HEK293 (cell line): ENCODE results near the gene CYP24A1.
A peak's percentile ranks its signal among the peaks of the same experiment; 100 is the strongest.

Experiments
- CTCF ChIA-PET: fragments of 350-600 bp; formaldehyde crosslinking; extraction: SDS; loops from one replicate; lab custom pipeline; 2021; ENCODE audit warnings: antibody characterized with exemption; lab: Yijun Ruan, JAX
- POLR2A ChIA-PET: fragments of 300-600 bp; formaldehyde crosslinking; extraction: SDS; loops from one replicate; lab custom pipeline; 2020; ENCODE audit warnings: antibody characterized with exemption, inconsistent platforms; lab: Yijun Ruan, JAX
- H3K27ac ChIP-seq: fragments of 200-500 bp; sonication (Bioruptor generic); 2 replicates; pipeline ENCODE4 v1.5.1; 2014; ENCODE audit warnings: low read depth, low read length, control low read depth, inconsistent platforms; ENCODE audit errors: extremely low read depth
- H3K36me3 ChIP-seq, 2 experiments: fragments of 200-500 bp in 1 of 2; sonication (Bioruptor generic) in 1 of 2; 1 replicate in 1 of 2; 2 replicates in 1 of 2; pipeline ENCODE4 v1.5.1; 2014 to 2017; ENCODE audit warnings: inconsistent platforms in 2 of 2, low read length in 2 of 2; ENCODE audit not compliant: control insufficient read depth in 2 of 2, insufficient read depth in 1 of 2
- H3K4me1 ChIP-seq: fragments of 200-500 bp; sonication (Bioruptor generic); 2 replicates; pipeline ENCODE4 v1.5.1; 2014; ENCODE audit warnings: mild to moderate bottlenecking, low read length, inconsistent platforms; ENCODE audit not compliant: control insufficient read depth, insufficient read depth
- H3K4me3 ChIP-seq: 2 replicates; pipeline ENCODE4 v1.5.1; 2011; ENCODE audit warnings: low read depth, mild to moderate bottlenecking, control low read depth, low read length, moderate library complexity
- H3K9me3 ChIP-seq: fragments of 200-500 bp; sonication (Bioruptor generic); 2 replicates; pipeline ENCODE4 v1.5.1; 2014; ENCODE audit warnings: low read depth, low read length, inconsistent platforms; ENCODE audit not compliant: control insufficient read depth, insufficient read depth
- CTCF ChIP-seq: fragments of 450-650 bp; formaldehyde crosslinking; IDR thresholded peaks from 2 replicates; pipeline ENCODE4 v1.5.1; 2016; ENCODE audit warnings: missing biosample characterization, missing genetic modification characterization
- GLIS1 ChIP-seq: fragments of 450-650 bp; formaldehyde crosslinking; IDR thresholded peaks from 2 replicates; pipeline ENCODE4 v1.5.1; 2016; ENCODE audit warnings: missing biosample characterization, missing genetic modification characterization
- GLIS2 ChIP-seq: fragments of 450-650 bp; formaldehyde crosslinking; IDR thresholded peaks from 2 replicates; pipeline ENCODE4 v1.5.1; 2016; ENCODE audit warnings: missing biosample characterization, missing genetic modification characterization
- HIC1 ChIP-seq: fragments of 450-650 bp; formaldehyde crosslinking; IDR thresholded peaks from 2 replicates; pipeline ENCODE4 v1.5.1; 2016; ENCODE audit warnings: missing biosample characterization, missing genetic modification characterization
- SP2 ChIP-seq: fragments of 450-650 bp; formaldehyde crosslinking; IDR thresholded peaks from 2 replicates; pipeline ENCODE4 v1.5.1; 2016; ENCODE audit warnings: missing biosample characterization, missing genetic modification characterization
- WT1 ChIP-seq: fragments of 450-650 bp; formaldehyde crosslinking; IDR thresholded peaks from 2 replicates; pipeline ENCODE4 v1.5.1; 2016; ENCODE audit warnings: missing biosample characterization, missing genetic modification characterization
- ZBTB17 ChIP-seq: fragments of 450-650 bp; formaldehyde crosslinking; IDR thresholded peaks from 2 replicates; pipeline ENCODE4 v1.5.1; 2016; ENCODE audit warnings: missing biosample characterization, missing genetic modification characterization
- ZBTB20 ChIP-seq: fragments of 450-650 bp; formaldehyde crosslinking; IDR thresholded peaks from 2 replicates; pipeline ENCODE4 v1.5.1; 2016; ENCODE audit warnings: missing biosample characterization, missing genetic modification characterization
- ZBTB26 ChIP-seq: fragments of 450-650 bp; formaldehyde crosslinking; optimal IDR thresholded peaks from 2 replicates; pipeline ENCODE3; 2016; ENCODE audit warnings: missing biosample characterization, mild to moderate bottlenecking, missing genetic modification characterization
- ZBTB48 ChIP-seq: fragments of 450-650 bp; formaldehyde crosslinking; IDR thresholded peaks from 2 replicates; pipeline ENCODE4 v1.5.1; 2016; ENCODE audit warnings: missing biosample characterization, missing genetic modification characterization
- ZEB2 ChIP-seq: fragments of 450-650 bp; formaldehyde crosslinking; IDR thresholded peaks from 2 replicates; pipeline ENCODE4 v1.5.1; 2016; ENCODE audit warnings: missing biosample characterization, missing genetic modification characterization
- ZNF2 ChIP-seq: fragments of 450-650 bp; formaldehyde crosslinking; IDR thresholded peaks from 2 replicates; pipeline ENCODE4 v1.5.1; 2016; ENCODE audit warnings: missing biosample characterization, missing genetic modification characterization
- ZNF24 ChIP-seq: fragments of 450-650 bp; formaldehyde crosslinking; IDR thresholded peaks from 2 replicates; pipeline ENCODE4 v1.5.1; 2016; ENCODE audit warnings: missing biosample characterization, missing genetic modification characterization
- ZNF394 ChIP-seq: fragments of 450-650 bp; formaldehyde crosslinking; IDR thresholded peaks from 2 replicates; pipeline ENCODE4 v1.5.1; 2016; ENCODE audit warnings: missing biosample characterization, missing genetic modification characterization, mild to moderate bottlenecking, moderate library complexity, borderline replicate concordance
- ZNF398 ChIP-seq: fragments of 450-650 bp; formaldehyde crosslinking; IDR thresholded peaks from 2 replicates; pipeline ENCODE4 v1.5.1; 2017; ENCODE audit warnings: missing biosample characterization, missing genetic modification characterization
- ZNF473 ChIP-seq: fragments of 450-650 bp; formaldehyde crosslinking; IDR thresholded peaks from 2 replicates; pipeline ENCODE4 v1.5.1; 2017; ENCODE audit warnings: missing biosample characterization, missing genetic modification characterization
- ZNF76 ChIP-seq: fragments of 450-650 bp; formaldehyde crosslinking; IDR thresholded peaks from 2 replicates; pipeline ENCODE4; 2016; ENCODE audit warnings: low read depth, missing biosample characterization, missing genetic modification characterization, borderline replicate concordance
- ZNF777 ChIP-seq: fragments of 450-650 bp; formaldehyde crosslinking; IDR thresholded peaks from 2 replicates; pipeline ENCODE4 v1.5.1; 2017; ENCODE audit warnings: missing biosample characterization, missing genetic modification characterization, borderline replicate concordance
- ZNF785 ChIP-seq: fragments of 450-650 bp; formaldehyde crosslinking; IDR thresholded peaks from 2 replicates; pipeline ENCODE4 v1.5.1; 2016; ENCODE audit warnings: missing biosample characterization, missing genetic modification characterization
- TF ChIP-seq, protein P1 (sequence below): fragments of 450-650 bp; formaldehyde crosslinking; IDR thresholded peaks from 2 replicates; pipeline ENCODE4 v1.5.1; 2016; ENCODE audit warnings: missing biosample characterization, missing genetic modification characterization
- TF ChIP-seq, protein P2 (sequence below): fragments of 450-650 bp; formaldehyde crosslinking; IDR thresholded peaks from 2 replicates; pipeline ENCODE4 v1.5.1; 2016; ENCODE audit warnings: missing biosample characterization, missing genetic modification characterization, borderline replicate concordance
- TF ChIP-seq, protein P3 (sequence below): fragments of 450-650 bp; formaldehyde crosslinking; IDR thresholded peaks from 2 replicates; pipeline ENCODE4; 2016; ENCODE audit warnings: missing biosample characterization, missing genetic modification characterization

The CYP24A1 gene

DNA sequence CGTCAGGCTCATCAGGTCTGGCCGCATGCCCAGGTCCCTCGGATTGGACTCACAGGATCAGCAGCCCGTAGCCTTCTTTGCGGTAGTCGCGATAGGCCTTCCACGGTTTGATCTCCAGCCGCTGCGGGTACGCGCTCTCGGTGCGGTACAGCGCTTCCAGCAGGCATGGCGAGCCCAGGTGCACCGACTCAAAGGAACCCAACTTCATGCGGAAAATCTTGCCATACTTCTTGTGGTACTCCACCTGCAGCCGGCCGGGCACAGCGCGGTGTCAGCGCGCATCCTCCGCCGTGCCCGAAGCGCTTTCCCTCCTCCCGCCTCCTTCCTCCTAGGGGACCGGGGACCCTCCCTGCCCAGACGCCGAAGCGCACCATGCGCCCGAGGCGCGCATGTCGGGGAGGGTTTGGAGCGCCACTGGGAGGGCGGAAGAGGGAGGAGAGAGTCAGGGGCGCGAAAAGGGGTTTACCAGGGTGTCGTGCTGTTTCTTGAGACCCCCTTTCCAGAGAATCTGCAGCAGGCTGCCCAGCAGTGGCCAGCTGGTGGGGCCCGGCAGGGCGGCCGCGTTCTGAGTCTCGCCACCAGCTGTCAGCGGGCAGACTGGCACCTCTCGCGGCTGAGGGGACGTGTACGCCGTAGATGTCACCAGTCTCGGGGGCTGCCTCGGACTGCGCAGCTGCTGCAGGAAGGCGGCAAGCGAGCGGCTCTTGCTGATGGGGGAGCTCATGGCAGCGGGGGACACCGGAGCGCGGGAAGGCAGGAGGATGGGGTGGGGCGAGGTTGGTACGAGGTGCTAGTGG, 732 bp downstream of the CYP24A1 start:
- ChIA-PET CTCF (interaction anchor here (0.6 kb wide), 1 partner anchor 69 kb away, joined by 3 read pairs; no protein-coding TSS in a partner anchor), POLR2A (no interaction called here)
- Histone ChIP-seq H3K9me3 (no peaks in the 10 kb centered on the region), H3K4me3 (peak overlapping the region; percentile 27), H3K4me1 (peaks cover 15% of the 10 kb centered on the region), H3K36me3 (no peaks in the 10 kb centered on the region), H3K27ac (peak overlapping the region; percentile 8; the same call in 1 of the 2 replicates)
- TF ChIP-seq CTCF (tag by site-specific recombination) (peak; percentile 41; the same call in 1 of the 2 replicates), ZEB2 (tag by site-specific recombination) (peak; percentile 50; the same call in 1 of the 2 replicates), ZNF398 (peak; percentile 62), ZNF394 (tag by site-specific recombination) (peak; percentile 64; the same call in 1 of the 2 replicates), ZNF2 (tag by site-specific recombination) (peak; percentile 50; the same call in 1 of the 2 replicates), HIC1 (tag by site-specific recombination) (peak; percentile 81), SP2 (tag by site-specific recombination) (peak; percentile 55), ZNF76 (0 out of 2 replicates have a peak, but pooled peaks have one; percentile 45), GLIS1 (peak; percentile 37; the same call in 1 of the 2 replicates), ZNF777 (tag by site-specific recombination) (peak; percentile 62; the same call in 1 of the 2 replicates), WT1 (tag by site-specific recombination) (no peak), ZNF785 (tag by site-specific recombination) (0 out of 2 replicates have a peak, but pooled peaks have one; percentile 33), ZNF473 (tag by site-specific recombination) (no peak), ZNF24 (tag by site-specific recombination) (0 out of 2 replicates have a peak, but pooled peaks have one; percentile 34), ZBTB17 (tag by site-specific recombination) (peak; percentile 93), GLIS2 (tag by site-specific recombination) (peak; percentile 69), ZBTB20 (peak; percentile 69), ZBTB26 (peak; percentile 95), ZBTB48 (tag by site-specific recombination) (peak; percentile 52)
- TF ChIP-seq, protein P1, sequence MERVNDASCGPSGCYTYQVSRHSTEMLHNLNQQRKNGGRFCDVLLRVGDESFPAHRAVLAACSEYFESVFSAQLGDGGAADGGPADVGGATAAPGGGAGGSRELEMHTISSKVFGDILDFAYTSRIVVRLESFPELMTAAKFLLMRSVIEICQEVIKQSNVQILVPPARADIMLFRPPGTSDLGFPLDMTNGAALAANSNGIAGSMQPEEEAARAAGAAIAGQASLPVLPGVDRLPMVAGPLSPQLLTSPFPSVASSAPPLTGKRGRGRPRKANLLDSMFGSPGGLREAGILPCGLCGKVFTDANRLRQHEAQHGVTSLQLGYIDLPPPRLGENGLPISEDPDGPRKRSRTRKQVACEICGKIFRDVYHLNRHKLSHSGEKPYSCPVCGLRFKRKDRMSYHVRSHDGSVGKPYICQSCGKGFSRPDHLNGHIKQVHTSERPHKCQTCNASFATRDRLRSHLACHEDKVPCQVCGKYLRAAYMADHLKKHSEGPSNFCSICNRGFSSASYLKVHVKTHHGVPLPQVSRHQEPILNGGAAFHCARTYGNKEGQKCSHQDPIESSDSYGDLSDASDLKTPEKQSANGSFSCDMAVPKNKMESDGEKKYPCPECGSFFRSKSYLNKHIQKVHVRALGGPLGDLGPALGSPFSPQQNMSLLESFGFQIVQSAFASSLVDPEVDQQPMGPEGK (tag by site-specific recombination): peak; percentile 37
- TF ChIP-seq, protein P2, sequence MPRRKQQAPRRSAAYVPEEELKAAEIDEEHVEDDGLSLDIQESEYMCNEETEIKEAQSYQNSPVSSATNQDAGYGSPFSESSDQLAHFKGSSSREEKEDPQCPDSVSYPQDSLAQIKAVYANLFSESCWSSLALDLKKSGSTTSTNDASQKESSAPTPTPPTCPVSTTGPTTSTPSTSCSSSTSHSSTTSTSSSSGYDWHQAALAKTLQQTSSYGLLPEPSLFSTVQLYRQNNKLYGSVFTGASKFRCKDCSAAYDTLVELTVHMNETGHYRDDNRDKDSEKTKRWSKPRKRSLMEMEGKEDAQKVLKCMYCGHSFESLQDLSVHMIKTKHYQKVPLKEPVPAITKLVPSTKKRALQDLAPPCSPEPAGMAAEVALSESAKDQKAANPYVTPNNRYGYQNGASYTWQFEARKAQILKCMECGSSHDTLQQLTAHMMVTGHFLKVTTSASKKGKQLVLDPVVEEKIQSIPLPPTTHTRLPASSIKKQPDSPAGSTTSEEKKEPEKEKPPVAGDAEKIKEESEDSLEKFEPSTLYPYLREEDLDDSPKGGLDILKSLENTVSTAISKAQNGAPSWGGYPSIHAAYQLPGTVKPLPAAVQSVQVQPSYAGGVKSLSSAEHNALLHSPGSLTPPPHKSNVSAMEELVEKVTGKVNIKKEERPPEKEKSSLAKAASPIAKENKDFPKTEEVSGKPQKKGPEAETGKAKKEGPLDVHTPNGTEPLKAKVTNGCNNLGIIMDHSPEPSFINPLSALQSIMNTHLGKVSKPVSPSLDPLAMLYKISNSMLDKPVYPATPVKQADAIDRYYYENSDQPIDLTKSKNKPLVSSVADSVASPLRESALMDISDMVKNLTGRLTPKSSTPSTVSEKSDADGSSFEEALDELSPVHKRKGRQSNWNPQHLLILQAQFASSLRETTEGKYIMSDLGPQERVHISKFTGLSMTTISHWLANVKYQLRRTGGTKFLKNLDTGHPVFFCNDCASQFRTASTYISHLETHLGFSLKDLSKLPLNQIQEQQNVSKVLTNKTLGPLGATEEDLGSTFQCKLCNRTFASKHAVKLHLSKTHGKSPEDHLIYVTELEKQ: no peak
- TF ChIP-seq, protein P3, sequence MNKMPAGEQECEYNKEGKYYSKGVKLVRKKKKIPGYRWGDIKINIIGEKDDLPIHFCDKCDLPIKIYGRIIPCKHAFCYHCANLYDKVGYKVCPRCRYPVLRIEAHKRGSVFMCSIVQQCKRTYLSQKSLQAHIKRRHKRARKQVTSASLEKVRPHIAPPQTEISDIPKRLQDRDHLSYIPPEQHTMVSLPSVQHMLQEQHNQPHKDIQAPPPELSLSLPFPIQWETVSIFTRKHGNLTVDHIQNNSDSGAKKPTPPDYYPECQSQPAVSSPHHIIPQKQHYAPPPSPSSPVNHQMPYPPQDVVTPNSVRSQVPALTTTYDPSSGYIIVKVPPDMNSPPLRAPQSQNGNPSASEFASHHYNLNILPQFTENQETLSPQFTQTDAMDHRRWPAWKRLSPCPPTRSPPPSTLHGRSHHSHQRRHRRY (tag by site-specific recombination): no peak
